Thymus (tissue), 11 donors: ENCODE data around the gene RAB31. TPM values are rescaled to one million over a fixed set of nuclear protein-coding genes. Genes with fewer than 3 reads are reported as not detected.

ENCODE experiments used
- DNase-seq, 9 donors: peaks; one replicate each; pipeline ENCODE4 v3.0.0-alpha.2; 2013; ENCODE audit warnings: low spot score in 9 of 9, low read depth in 6 of 9, missing footprints in 1 of 9
- H3K27ac ChIP-seq, 2 donors: one replicate each; pipeline ENCODE4 v1.5.1; 2013; ENCODE audit warnings: control low read depth in 1 of 2, low read depth in 1 of 2, low read length in 1 of 2, mild to moderate bottlenecking in 1 of 2, moderate library complexity in 1 of 2
- H3K27me3 ChIP-seq, 2 donors: one replicate each; pipeline ENCODE4 v1.5.1; 2013; ENCODE audit warnings: low read length in 1 of 2; ENCODE audit not compliant: control insufficient read depth in 2 of 2, insufficient read depth in 1 of 2
- H3K36me3 ChIP-seq, 2 donors: one replicate each; pipeline ENCODE4 v1.5.1; 2013; ENCODE audit warnings: low read length in 1 of 2, mild to moderate bottlenecking in 1 of 2, moderate library complexity in 1 of 2; ENCODE audit not compliant: control insufficient read depth in 2 of 2, insufficient read depth in 2 of 2
- H3K4me1 ChIP-seq, 2 donors: one replicate each; pipeline ENCODE4 v1.5.1; 2013; ENCODE audit warnings: low read length in 2 of 2; ENCODE audit not compliant: control insufficient read depth in 2 of 2, insufficient read depth in 2 of 2
- H3K4me3 ChIP-seq, 2 donors: one replicate each; pipeline ENCODE4 v1.5.1; 2013; ENCODE audit warnings: low read length in 2 of 2, control low read depth in 1 of 2, mild to moderate bottlenecking in 1 of 2
- H3K9me3 ChIP-seq, 2 donors: one replicate each; pipeline ENCODE4 v1.5.1; 2013; ENCODE audit warnings: low read length in 1 of 2, mild to moderate bottlenecking in 1 of 2; ENCODE audit not compliant: control insufficient read depth in 2 of 2, insufficient read depth in 1 of 2
- WGBS: extraction: QIAGEN DNeasy Blood & Tissue Kit; methylation state at CpG from one replicate; pipeline ENCODE4 v1.1.7; 2013; 5-methylcytosine and 5-hydroxymethylcytosine counted together
- polyA plus RNA-seq: library from polyadenylated mRNA; stranded (reverse); fragments of 200-250 nt; gene quantifications from one replicate; pipeline ENCODE4 v1.2.3, GENCODE V29; 2013
- total RNA-seq: library from RNA; stranded (reverse); fragments of 120-200 nt; gene quantifications from one replicate; pipeline ENCODE4 v1.2.4, GENCODE V29; 2013
- donor health status: healthy.

RAB31 gene
- total and polyA plus RNA-seq, 2 donors: 10.1 to 17.8 TPM

DNA sequence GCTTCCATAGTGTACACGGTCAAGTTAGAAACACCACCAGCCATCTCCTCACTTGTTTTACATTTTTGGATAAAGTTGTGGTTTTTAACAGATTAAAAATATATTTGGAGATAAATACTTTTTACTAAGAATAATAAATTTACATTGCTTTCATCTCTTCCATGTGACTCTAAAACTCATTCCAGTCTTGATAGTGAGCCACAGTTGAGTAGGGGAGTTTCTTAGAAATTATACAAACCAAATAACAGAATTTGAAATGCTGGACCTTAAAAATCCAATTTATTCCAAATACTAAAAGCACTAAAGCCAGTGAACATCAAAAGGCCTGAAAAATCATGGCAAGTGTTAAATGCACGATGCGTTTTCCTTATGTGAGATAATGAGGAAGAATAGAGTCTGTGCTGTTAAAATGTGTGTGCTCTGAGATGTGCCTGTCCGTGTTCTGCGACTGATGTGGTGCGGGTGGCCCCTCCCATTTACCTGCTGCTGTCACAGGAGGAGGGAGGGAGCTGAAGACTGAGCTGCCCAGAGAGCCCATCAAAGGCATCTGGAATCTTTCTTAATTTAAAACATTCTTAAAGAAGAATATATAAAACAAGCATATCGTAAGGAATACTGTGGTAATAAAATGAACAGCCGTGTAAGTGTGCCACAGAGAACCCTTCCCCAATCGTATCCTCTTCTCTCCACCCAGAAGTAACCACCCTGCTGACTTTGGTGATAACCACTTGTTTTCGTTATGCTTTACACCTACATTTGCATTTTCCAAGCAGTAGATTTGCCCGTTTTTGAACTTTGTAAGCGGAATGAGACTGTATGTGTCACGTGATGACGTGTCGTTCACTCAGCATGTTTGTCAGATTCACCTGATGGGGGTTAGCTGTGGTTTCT, 120.7 kb downstream of the RAB31 start:
- Histone ChIP-seq H3K9me3 (no peaks in the 10 kb centered on the region), H3K4me1 (peaks cover 0 to 4% of the 10 kb centered on the region in 2 donors), H3K27ac (no peak overlapping the region), H3K27me3 (no peaks in the 10 kb centered on the region), H3K4me3 (no peak overlapping the region), H3K36me3 (no peaks in the 10 kb centered on the region)
- 92% methylated on average over 15 of the region's 15 CpGs for WGBS
- no peak for DNase-seq

DNA sequence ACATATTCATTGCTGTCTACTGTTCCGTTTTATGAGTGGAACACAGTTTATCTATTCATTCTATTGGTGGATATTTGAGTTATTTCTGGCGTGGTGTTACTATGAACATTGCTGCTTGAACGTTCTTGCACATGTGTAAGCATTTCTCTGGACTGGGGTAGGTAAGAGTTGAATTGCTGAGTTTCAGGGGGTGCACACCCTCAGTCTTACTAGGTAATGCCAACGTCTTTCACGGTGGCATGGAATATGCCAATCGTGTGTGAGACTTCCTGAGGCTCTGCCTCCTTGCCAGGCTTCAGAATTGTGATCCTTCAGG, 121.3 kb downstream of the RAB31 start:
- Histone ChIP-seq H3K27me3 (no peaks in the 10 kb centered on the region), H3K27ac (no peak overlapping the region), H3K4me1 (peaks cover 0 to 4% of the 10 kb centered on the region in 2 donors), H3K36me3 (no peaks in the 10 kb centered on the region), H3K9me3 (no peaks in the 10 kb centered on the region), H3K4me3 (no peak overlapping the region)
- no peak for DNase-seq
- 94% methylated on average over 6 of the region's 6 CpGs for WGBS

DNA sequence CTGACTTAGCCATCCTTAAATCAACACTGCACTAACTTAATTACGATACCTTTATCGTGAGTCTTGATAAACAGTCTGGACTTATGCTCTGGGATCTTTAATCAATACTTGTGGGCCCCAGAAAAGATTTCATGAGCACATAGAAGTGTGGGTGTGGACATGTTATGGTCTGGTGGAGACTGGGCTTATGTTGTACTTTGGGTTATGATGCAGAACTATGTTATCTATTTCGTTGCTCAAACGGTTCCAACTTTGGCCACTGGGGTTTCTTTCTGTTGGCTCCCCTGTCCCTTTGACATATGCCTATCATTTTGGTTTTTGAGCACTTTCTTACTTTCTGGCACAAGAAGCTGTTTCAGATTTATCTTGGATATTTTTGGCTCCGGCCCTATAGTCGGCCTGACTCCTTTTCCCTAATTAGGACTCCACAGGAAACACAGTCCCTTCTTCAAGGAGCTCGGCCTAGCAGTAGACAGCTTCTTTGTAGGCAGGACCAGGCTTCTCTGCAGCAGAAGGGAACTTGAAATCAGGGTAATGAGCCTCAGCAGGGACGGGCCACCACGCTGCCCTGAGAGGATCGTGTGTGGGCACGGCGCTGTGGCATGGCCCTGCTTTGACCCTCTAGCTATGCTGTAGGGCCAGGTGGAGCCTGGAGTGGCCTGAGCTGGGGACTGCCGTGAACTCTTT, 123.1 kb downstream of the RAB31 start:
- Histone ChIP-seq H3K27me3 (no peaks in the 10 kb centered on the region), H3K9me3 (no peaks in the 10 kb centered on the region), H3K27ac (no peak overlapping the region), H3K4me1 (no peaks in the 10 kb centered on the region), H3K36me3 (no peaks in the 10 kb centered on the region), H3K4me3 (no peak overlapping the region)
- no peak for DNase-seq
- WGBS: 95% methylated on average over 13 of the region's 13 CpGs

DNA sequence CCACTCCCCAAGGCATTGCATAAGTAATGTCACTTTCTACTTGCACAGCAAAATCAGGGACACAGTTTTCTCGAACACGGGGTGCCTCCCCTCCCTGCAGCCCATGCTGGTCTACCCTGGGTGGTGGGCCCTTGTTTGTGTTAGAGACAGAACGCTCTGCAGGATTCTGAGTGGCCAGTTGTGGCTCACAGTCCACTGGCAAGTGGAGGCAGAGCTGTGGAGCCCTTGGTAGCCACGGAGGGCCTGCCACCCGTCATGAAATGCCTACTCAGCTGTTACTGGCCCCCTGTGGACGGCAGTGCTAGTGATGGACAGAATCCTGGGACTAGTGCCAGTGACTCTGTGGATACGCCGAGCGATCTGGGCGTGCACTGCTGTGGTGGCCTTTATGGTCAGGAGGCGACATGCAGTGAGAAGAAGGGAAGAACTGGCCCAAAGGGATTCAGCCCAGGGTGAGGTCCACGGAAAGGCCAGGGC, 123.7 kb downstream of the RAB31 start:
- H3K27me3 ChIP-seq: no peaks in the 10 kb centered on the region
- H3K27ac ChIP-seq: no peak overlapping the region
- DNase-seq: no peak

DNA sequence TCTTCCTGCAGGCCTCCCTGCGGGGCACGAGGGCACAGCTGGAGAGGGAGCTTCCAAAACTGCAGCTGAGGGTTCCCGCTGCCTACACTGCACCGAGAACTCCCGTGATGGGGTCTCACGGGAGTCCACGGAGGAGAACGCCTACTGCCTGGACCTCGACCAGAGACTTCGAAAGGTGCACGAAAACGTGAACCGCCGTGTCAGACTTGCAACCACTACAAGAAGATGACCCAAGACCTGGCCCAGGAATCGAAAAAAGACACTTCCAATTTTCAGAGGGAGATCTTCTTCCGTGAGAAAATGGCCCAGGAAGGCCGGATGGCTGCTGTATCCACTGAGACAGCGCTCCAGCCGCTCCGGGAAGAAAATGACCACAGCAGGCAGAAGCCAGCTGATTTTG, 124.8 kb downstream of the RAB31 start:
- H3K27me3 ChIP-seq: no peaks in the 10 kb centered on the region
- DNase-seq: no peak
- no peaks in the 10 kb centered on the region for H3K36me3 ChIP-seq
- no peaks in the 10 kb centered on the region for H3K9me3 ChIP-seq
- no peak overlapping the region for H3K27ac ChIP-seq
- H3K4me1 ChIP-seq: no peaks in the 10 kb centered on the region
- WGBS: 97% methylated on average over 20 of the region's 20 CpGs
- no peak overlapping the region for H3K4me3 ChIP-seq

More for the DNA sequence above, 123.7 kb downstream of the RAB31 start:
- no peaks in the 10 kb centered on the region for H3K4me1 ChIP-seq
- WGBS: 97% methylated on average over 12 of the region's 12 CpGs
- no peaks in the 10 kb centered on the region for H3K36me3 ChIP-seq
- H3K9me3 ChIP-seq: no peaks in the 10 kb centered on the region
- H3K4me3 ChIP-seq: no peak overlapping the region

DNA sequence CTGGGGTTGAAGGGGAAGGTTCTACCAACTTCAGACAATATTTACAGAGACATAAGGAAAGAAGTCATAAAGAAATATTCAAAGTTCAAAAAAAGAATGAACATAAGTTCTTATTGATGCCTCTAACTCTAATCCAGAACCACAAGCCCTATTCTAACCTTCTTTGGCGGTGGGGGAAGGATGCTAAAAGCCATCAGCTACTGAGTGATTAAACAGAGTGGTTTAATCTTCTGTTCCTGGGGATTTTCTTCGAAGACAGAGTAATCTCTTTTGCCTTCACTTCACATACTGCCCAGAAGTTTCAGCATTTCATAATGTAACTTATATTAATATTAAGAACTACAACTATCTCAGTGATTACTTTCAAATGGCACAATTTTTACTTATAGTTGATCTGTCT, 126.5 kb downstream of the RAB31 start:
- 98% methylated on average over 2 of the region's 2 CpGs for WGBS

DNA sequence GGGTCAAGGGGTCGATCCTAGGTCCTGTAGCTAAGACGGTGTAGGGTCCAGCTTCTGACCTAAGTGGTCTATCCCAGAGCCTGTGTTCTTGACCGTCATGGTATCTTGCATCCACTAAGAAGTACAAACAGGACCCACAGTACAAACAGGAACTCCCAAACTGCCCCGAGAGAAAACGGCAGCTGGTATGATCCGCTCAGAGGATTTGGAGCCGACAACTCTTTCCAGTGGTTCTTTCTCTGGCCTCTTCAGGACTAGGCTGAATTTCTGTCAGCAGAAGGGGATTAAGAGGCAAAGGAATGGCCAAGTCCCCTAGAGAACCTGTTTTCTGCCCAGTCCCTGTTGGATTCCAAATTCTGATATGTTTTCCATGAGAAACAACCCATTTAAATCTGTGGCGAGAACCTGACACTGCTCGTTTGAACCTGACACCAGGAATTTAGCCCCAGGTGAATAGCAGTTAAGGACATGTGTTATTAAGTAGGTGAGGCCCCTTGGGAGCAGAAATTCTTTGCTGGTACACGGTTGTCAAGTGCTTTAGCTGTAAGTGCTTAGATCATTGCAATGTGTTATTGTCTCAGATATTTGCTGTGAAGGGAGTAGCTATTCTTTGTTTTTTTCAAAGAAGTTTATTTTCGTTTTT, 127.1 kb downstream of the RAB31 start:
- H3K27ac ChIP-seq: peak overlapping the region in 1 of 2 donors; percentile 7
- no peak overlapping the region for H3K4me3 ChIP-seq
- H3K4me1 ChIP-seq: no peaks in the 10 kb centered on the region
- 94% methylated on average over 11 of the region's 11 CpGs for WGBS
- no peak for DNase-seq
- no peaks in the 10 kb centered on the region for H3K36me3 ChIP-seq
- no peaks in the 10 kb centered on the region for H3K27me3 ChIP-seq
- no peaks in the 10 kb centered on the region for H3K9me3 ChIP-seq

More for the DNA sequence above, 126.5 kb downstream of the RAB31 start:
- Histone ChIP-seq H3K9me3 (no peaks in the 10 kb centered on the region), H3K27ac (no peak overlapping the region), H3K4me3 (no peak overlapping the region), H3K36me3 (no peaks in the 10 kb centered on the region), H3K27me3 (no peaks in the 10 kb centered on the region), H3K4me1 (no peaks in the 10 kb centered on the region)
- DNase-seq: no peak

DNA sequence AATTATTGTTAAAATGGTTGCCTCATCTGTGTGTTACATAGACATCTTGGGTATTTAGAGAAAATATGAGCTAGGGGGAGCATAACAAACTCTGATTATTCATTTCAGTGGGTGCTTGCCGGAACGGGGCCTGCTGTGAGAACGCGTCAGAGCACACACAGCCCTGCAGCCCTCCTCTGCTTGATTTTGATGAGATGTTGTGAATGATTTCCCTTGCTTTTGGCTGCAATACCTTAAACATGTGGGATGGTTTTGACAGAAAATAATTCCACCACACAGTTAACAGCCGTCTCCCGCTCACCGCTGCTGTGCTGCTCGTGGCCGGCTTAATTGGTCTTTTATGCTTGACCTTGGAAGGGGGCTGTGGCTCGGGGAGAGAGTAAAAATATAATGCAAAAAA, 127.7 kb downstream of the RAB31 start:
- H3K27me3 ChIP-seq: no peaks in the 10 kb centered on the region
- H3K36me3 ChIP-seq: no peaks in the 10 kb centered on the region
- no peaks in the 10 kb centered on the region for H3K9me3 ChIP-seq
- no peak for DNase-seq
- H3K27ac ChIP-seq: no peak overlapping the region
- no peaks in the 10 kb centered on the region for H3K4me1 ChIP-seq
- WGBS: 95% methylated on average over 10 of the region's 10 CpGs
- no peak overlapping the region for H3K4me3 ChIP-seq
